Muscle layer of duodenum (tissue), 2 donors: ENCODE data around the gene ERP27.

Source experiments
- H3K27ac ChIP-seq: one replicate; pipeline ENCODE4 v1.7.0; 2013; ENCODE audit warnings: mild to moderate bottlenecking, low read length
- H3K27me3 ChIP-seq: one replicate; pipeline ENCODE4 v1.7.0; 2013; ENCODE audit warnings: low read depth, mild to moderate bottlenecking, control low read depth, low read length
- H3K36me3 ChIP-seq, 2 donors: one replicate each; pipeline ENCODE4 v1.7.0; 2013; ENCODE audit warnings: low read length in 2 of 2, control low read depth in 1 of 2, mild to moderate bottlenecking in 1 of 2; ENCODE audit not compliant: insufficient read depth in 2 of 2, control insufficient read depth in 1 of 2
- H3K4me1 ChIP-seq, 2 donors: one replicate each; pipeline ENCODE4 v1.7.0; 2013; ENCODE audit warnings: low read length in 2 of 2, mild to moderate bottlenecking in 2 of 2, control low read depth in 1 of 2, moderate library complexity in 1 of 2; ENCODE audit not compliant: insufficient read depth in 2 of 2, control insufficient read depth in 1 of 2
- H3K4me3 ChIP-seq, 2 donors: one replicate each; pipeline ENCODE4 v1.7.0; 2013; ENCODE audit warnings: low read length in 2 of 2, low read depth in 1 of 2, mild to moderate bottlenecking in 1 of 2
- H3K9me3 ChIP-seq, 2 donors: one replicate each; pipeline ENCODE4 v1.7.0; 2013; ENCODE audit warnings: low read length in 2 of 2, control low read depth in 1 of 2, mild to moderate bottlenecking in 1 of 2; ENCODE audit not compliant: control insufficient read depth in 1 of 2
- donor health status: healthy.

Gene ERP27

DNA sequence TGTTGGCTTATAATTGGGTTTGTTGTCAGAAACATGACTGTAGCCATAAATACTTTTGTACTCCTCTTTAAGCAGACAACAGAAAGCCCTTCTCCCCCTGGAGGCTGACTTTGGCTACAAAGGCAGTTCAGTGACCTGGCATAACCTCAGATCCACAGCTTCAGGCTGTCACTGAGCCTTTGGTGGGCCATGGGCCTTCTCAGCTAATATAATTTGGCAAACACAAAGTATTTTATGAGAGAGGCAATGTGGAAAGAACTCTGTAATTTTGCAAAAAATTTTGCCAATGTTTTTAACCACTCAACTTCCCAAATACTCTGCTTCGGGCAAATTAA is 37.1 kb downstream of the ERP27 start:
- peaks cover 5 to 19% of the 10 kb centered on the region in 2 donors for H3K4me1 ChIP-seq
- H3K27ac ChIP-seq: no peak overlapping the region
- H3K27me3 ChIP-seq: no peaks in the 10 kb centered on the region
- H3K9me3 ChIP-seq: no peaks in the 10 kb centered on the region
- H3K36me3 ChIP-seq: no peaks in the 10 kb centered on the region
- H3K4me3 ChIP-seq: no peak overlapping the region

DNA sequence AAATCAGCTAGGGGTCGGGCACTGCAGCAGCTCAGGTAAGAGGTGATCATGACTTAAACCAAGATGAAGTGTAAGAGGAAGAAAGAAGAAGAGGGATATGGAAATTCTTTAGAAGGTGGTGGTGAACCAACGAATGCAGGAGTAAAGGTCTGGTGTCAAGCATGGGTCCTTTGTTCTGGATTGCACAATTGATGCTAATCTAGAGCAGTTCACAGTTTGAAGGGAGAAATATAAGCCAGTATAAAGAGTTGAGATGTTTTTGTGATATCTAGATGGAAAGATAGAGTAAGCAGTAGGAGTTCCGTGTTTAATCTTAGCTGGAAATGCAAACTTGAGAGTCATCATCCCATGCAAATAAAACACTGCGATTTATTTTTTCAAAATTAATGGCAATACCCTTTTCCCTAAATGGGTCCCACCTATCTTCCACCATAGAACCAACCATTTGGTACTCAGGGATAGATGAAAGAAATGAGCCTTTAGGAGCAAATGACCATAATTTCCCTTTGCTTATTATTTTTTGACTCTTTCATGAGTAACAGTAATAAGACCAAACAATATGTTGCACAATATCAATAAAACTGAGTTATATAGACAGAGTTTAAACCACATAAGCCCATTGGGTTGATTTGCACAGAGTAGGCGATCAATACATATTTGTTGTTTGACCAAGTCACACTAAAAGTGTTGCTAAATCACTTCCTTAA is 37.7 kb downstream of the ERP27 start:
- Histone ChIP-seq H3K4me1 (peaks cover 5 to 19% of the 10 kb centered on the region in 2 donors), H3K9me3 (no peaks in the 10 kb centered on the region), H3K36me3 (no peaks in the 10 kb centered on the region), H3K27me3 (no peaks in the 10 kb centered on the region), H3K27ac (no peak overlapping the region), H3K4me3 (no peak overlapping the region)

GRCh38 chr12:14896521-14897169 is 41.7 kb downstream of the ERP27 start:
- Histone ChIP-seq H3K36me3 (no peaks in the 10 kb centered on the region), H3K9me3 (no peaks in the 10 kb centered on the region), H3K27me3 (no peaks in the 10 kb centered on the region), H3K4me3 (no peak overlapping the region), H3K27ac (no peak overlapping the region), H3K4me1 (peaks cover 0 to 9% of the 10 kb centered on the region in 2 donors)

GRCh38 chr12:14893506-14894250 is 44.7 kb downstream of the ERP27 start:
- peaks cover 0 to 9% of the 10 kb centered on the region in 2 donors for H3K4me1 ChIP-seq
- H3K27ac ChIP-seq: peak overlapping the region; percentile 73
- no peak overlapping the region for H3K4me3 ChIP-seq
- H3K36me3 ChIP-seq: no peaks in the 10 kb centered on the region
- no peaks in the 10 kb centered on the region for H3K9me3 ChIP-seq
- no peaks in the 10 kb centered on the region for H3K27me3 ChIP-seq

- peaks cover 0 to 9% of the 10 kb centered on the region in 2 donors for H3K4me1 ChIP-seq
- H3K4me3 ChIP-seq: no peak overlapping the region
- H3K27ac ChIP-seq: peak overlapping the region; percentile 73
- H3K27me3 ChIP-seq: no peaks in the 10 kb centered on the region
- no peaks in the 10 kb centered on the region for H3K36me3 ChIP-seq
- no peaks in the 10 kb centered on the region for H3K9me3 ChIP-seq
Measured at GRCh38 chr12:14892726-14893505, 45.4 kb downstream of the ERP27 start.

- Histone ChIP-seq H3K36me3 (no peaks in the 10 kb centered on the region), H3K27me3 (no peaks in the 10 kb centered on the region), H3K4me3 (no peak overlapping the region), H3K9me3 (no peaks in the 10 kb centered on the region), H3K27ac (no peak overlapping the region), H3K4me1 (peaks cover 0 to 11% of the 10 kb centered on the region in 2 donors)
Measured at GRCh38 chr12:14890701-14891100, 47.6 kb downstream of the ERP27 start.

DNA sequence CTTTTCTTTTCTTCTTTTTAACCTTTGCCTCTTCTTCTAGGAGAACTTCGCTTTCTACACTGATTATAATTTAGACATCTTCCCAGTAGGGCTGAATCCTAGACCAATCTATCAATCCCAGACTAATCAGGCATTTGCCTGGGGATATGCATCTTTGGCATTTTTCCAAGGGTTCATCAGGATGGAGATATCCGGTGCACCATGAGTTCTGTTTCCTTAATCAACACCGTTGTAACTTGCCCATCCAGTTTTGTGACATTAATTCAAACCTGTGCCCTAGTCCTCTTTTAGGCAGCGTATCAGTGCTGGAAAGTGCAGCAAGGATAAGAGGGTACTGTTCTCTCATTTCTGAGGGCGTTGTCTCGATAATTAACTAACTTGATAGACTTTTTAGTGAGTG is 52.1 kb downstream of the ERP27 start:
- peaks cover 0 to 9% of the 10 kb centered on the region in 2 donors for H3K4me1 ChIP-seq
- H3K4me3 ChIP-seq: peak overlapping the region; percentile 58 to 64
- H3K27ac ChIP-seq: peak overlapping the region; percentile 84
- peaks cover 0 to 8% of the 10 kb centered on the region in 2 donors for H3K36me3 ChIP-seq
- H3K9me3 ChIP-seq: no peaks in the 10 kb centered on the region
- H3K27me3 ChIP-seq: no peaks in the 10 kb centered on the region

- peak within 1 kb of the TSS; percentile 58 to 64 for H3K4me3 ChIP-seq
- H3K4me1 ChIP-seq: peaks cover 0 to 9% of the 10 kb centered on the region in 2 donors
- H3K27me3 ChIP-seq: no peaks in the 10 kb centered on the region
- H3K9me3 ChIP-seq: no peaks in the 10 kb centered on the region
- H3K27ac ChIP-seq: peak within 1 kb of the TSS; percentile 84
- peaks cover 0 to 8% of the 10 kb centered on the region in 2 donors for H3K36me3 ChIP-seq
Measured at GRCh38 chr12:14885718-14886221, 52.6 kb downstream of the ERP27 start, which contains the start of gene MGP. MGP (minus strand) TSS chr12:14885854; CDS start chr12:14885791, 63 bp downstream.

- no peaks in the 10 kb centered on the region for H3K9me3 ChIP-seq
- peaks cover 0 to 8% of the 10 kb centered on the region in 2 donors for H3K36me3 ChIP-seq
- H3K27me3 ChIP-seq: no peaks in the 10 kb centered on the region
- H3K4me3 ChIP-seq: peak overlapping the region; percentile 58 to 64
- peaks cover 0 to 9% of the 10 kb centered on the region in 2 donors for H3K4me1 ChIP-seq
- H3K27ac ChIP-seq: peak overlapping the region; percentile 84
Measured at GRCh38 chr12:14884458-14884878, 53.9 kb downstream of the ERP27 start.

- no peaks in the 10 kb centered on the region for H3K9me3 ChIP-seq
- H3K27ac ChIP-seq: peak overlapping the region; percentile 84
Measured at GRCh38 chr12:14883686-14884085, 54.7 kb downstream of the ERP27 start.

More at GRCh38 chr12:14883686-14884085, 54.7 kb downstream of the ERP27 start:
- H3K36me3 ChIP-seq: peaks cover 0 to 8% of the 10 kb centered on the region in 2 donors
- H3K4me1 ChIP-seq: peaks cover 0 to 9% of the 10 kb centered on the region in 2 donors
- peak overlapping the region; percentile 58 to 64 for H3K4me3 ChIP-seq
- H3K27me3 ChIP-seq: no peaks in the 10 kb centered on the region
